Choroid plexus epithelial cell (primary cell): ENCODE results near the gene ANXA5.
"Not testable (repeated sequence)": the region's sequence is repeated elsewhere in the genome, so short reads cannot be mapped to it uniquely, and the experiment has no call there.

Experiments
- DNase-seq: peaks from one replicate; pipeline ENCODE4 v3.0.0-alpha.2; 2010; ENCODE audit warnings: low read depth
- H3K4me3 ChIP-seq: 2 replicates; pipeline ENCODE4 v1.5.1; 2011; ENCODE audit warnings: low read depth, mild to moderate bottlenecking, control low read depth, low read length, moderate library complexity
- CTCF ChIP-seq: conservative IDR thresholded peaks from 2 replicates; pipeline ENCODE4 v1.5.1; 2011; ENCODE audit warnings: low read depth, mild to moderate bottlenecking, control low read depth, inconsistent platforms, low read length, moderate library complexity

ANXA5 gene

DNA sequence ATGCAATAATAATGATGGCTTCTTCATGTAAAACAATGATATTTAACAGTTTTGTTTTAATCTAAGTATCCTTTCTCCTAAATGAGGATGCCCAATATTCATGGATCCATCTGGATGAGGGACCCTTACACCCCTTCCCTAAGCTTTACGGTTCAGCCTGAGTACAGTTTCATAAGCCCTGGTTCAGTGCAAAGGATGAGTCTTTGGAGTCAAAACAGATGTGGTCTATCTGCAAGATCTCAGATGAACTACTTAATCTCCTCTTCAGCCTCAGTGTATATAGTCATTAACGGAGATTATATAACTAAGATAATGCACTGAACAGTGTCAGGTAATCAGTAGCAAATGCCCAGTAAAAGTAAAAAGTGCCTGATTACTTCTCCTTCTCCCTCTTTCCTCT lies 22.1 kb downstream of the ANXA5 start:
- no peak for TF ChIP-seq CTCF

DNA sequence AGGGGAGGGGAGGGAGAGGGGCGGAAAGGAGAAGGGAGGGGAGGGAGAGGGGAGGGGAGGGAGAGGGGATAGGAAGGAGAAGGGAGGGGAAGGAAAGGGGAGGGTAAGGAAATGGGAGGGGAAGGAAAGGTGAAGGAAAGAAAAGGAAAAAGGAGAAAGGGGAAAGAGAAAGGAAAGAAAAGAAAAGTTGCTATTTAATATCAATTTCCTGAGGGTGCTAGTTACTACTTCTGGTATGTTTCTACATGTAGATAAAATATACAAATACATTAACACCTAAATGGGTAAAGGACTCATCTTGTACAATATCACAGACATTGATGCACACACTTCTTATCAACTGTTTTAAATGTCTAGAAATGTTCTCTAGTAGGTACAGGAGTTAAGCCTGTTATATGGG lies 22.6 kb downstream of the ANXA5 start:
- DNase-seq = no peak
- H3K4me3 ChIP-seq = no peak overlapping the region
- no peak for TF ChIP-seq CTCF

More for the DNA sequence above, 22.1 kb downstream of the ANXA5 start:
- DNase-seq = no peak
- H3K4me3 ChIP-seq = no peak overlapping the region

GRCh38 chr4:121669163-121669550 lies 27.6 kb downstream of the ANXA5 start:
- peak; percentile 48 for DNase-seq
- no peak overlapping the region for H3K4me3 ChIP-seq
- TF ChIP-seq CTCF = no peak

DNA sequence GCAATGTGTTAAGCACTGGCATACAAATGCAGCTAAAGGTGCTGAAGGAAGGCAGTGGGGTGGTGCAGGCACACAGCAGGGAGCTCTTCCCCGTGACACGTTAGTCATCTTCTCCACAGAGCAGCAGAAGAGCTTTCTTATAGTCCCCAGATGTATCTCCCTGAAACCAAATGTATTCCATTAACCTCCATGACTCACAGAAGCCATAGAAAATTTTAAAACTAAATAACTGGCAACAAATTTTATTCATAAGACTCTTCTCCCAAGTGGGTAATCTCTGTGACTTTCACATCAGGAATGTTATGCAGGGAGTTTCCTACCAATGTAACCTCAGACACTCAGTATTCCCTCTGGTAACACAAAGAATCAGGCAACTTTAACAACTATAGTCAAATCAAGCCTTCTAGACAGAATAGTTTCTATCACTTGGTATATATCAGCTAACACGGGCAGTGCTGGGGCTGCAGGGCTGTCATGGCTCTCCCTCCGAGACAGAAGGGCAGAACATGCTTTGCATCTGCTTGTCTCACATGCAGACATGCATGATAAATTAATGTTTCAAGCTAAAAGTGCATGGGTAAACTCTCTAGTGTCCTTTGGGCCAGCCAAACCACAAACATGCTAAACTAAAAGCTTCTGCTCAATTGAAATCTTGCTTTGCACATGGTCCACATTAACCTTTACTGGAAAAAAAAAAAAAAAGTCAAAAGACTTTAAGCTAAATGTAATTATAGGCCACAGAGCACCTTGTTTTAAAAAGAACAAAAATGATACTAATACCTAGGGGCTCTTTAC lies 28.2 kb downstream of the ANXA5 start:
- TF ChIP-seq CTCF = no peak
- peak; percentile 98 for DNase-seq
- no peak overlapping the region for H3K4me3 ChIP-seq

DNA sequence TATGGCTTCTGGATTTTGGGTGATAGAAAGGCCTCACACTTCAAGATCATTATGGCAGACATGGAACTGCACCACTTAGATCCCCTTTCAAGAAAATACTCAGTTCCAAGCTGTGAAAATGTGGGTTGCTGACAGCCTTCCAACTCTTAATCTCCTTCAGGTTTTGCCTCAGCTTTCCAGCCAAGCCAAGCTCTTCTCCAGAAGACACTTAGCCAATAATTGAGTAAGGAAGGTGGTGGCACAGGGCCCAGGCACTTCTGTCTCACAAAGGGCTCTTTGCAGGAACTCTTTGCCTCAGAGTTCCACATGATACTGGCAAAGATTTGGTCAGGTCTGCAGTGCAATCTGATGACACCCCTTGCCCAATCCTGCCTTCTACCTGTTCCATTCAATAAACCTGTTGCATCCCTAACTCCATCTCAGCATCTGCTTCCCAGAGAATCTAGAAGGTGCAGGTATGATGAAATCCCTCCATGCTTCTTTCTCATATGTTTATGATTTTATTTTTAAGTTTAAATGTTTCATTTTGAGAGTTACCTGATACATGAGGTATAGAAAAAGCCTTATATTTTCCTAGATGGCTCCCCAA lies 30.6 kb downstream of the ANXA5 start:
- no peak for TF ChIP-seq CTCF
- H3K4me3 ChIP-seq = no peak overlapping the region
- DNase-seq = no peak

DNA sequence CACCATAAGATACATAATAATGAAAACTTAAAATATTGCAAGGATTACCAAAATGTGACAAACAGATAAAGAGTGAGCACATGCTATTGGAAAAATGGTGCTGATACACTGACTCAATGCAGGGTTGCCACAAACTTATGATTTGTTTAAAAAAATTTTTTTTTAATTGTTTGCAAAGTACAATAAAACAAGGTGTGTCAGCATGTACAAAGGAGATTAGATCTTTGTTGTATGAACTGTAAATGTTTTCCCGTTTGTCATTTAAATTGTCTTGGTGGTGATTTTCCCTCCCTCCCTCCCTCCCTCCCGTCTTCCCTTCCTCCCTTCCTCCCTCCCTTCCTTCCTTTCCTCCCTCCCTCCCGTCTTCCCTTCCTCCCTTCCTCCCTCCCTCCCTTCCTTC lies 31.4 kb downstream of the ANXA5 start:
- no peak overlapping the region for H3K4me3 ChIP-seq
- DNase-seq = no peak
- TF ChIP-seq CTCF = no peak

DNA sequence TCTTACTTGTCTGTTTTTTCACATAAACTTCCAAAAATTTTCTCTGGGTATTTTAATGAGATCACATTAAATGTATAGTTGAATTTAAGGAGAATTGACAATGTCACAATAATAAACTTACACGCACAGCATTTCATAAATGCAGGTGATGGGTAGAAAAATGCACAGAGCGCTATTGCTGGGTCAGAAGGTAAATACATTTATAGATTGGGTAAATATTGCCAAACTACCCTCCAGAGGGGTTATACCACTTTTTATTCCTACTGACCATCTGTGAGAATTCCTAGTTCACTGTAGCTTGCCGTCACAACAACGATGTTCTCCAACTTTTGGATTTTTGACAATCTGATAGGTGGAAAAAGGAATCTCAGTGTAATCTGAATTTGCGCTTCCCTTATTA lies 34.6 kb downstream of the ANXA5 start:
- no peak overlapping the region for H3K4me3 ChIP-seq
- DNase-seq = no peak
- no peak for TF ChIP-seq CTCF

GRCh38 chr4:121660175-121660933 lies 36.4 kb downstream of the ANXA5 start:
- not testable (repeated sequence) for DNase-seq, H3K4me3 ChIP-seq
